Prostate gland (tissue), 2 donors: ENCODE results near the gene STX11. TPM values are rescaled to one million over a fixed set of nuclear protein-coding genes. Genes with fewer than 3 reads are reported as not detected.

Source experiments
- DNase-seq: peaks from one replicate; pipeline ENCODE4 v3.0.0-alpha.2; 2019; ENCODE audit warnings: low spot score
- H3K27ac ChIP-seq, 2 donors: fragments of 200-600 bp; sonication (generic); 2 replicates each; pipeline ENCODE4 v1.5.1; 2017 to 2019
- H3K27me3 ChIP-seq: fragments of 200-600 bp; sonication (generic); replicated peaks from 2 replicates; pipeline ENCODE4 v1.5.1; 2019; ENCODE audit not compliant: insufficient read depth
- H3K36me3 ChIP-seq, 2 donors: fragments of 200-600 bp; sonication (generic); 1 replicate in 1 of 2; 2 replicates in 1 of 2; pipeline versions ENCODE4 v1.5.1 to v1.8.1; 2017 to 2019
- H3K4me1 ChIP-seq: fragments of 200-600 bp; sonication (generic); replicated peaks from 2 replicates; pipeline ENCODE4 v1.5.1; 2019
- H3K4me3 ChIP-seq, 2 donors: fragments of 200-600 bp; sonication (generic); 2 replicates each; pipeline ENCODE4 v1.5.1; 2017 to 2019
- H3K9me3 ChIP-seq: fragments of 200-600 bp; sonication (generic); 2 replicates; pipeline ENCODE4 v1.5.1; 2017
- POLR2A ChIP-seq: fragments of 450-650 bp; IDR thresholded peaks from one replicate; pipeline ENCODE4 v1.6.1; 2016; ENCODE audit warnings: antibody characterized with exemption, mild to moderate bottlenecking
- WGBS: methylation state at CpG from one replicate; pipeline ENCODE4 v1.1.5; 2018; 5-methylcytosine and 5-hydroxymethylcytosine counted together
- intact Hi-C: fragments of 100-400 bp; cut with DNase I; formaldehyde crosslinking; loops from one replicate; pipeline ENCODE4 v1.14.2; 2022
- total RNA-seq, 2 donors: library from RNA; depleted of rRNA; stranded (reverse); fragments of >200 nt; gene quantifications; one replicate each; pipeline ENCODE4 v1.1.0, GENCODE V29; 2016

The STX11 gene
- total RNA-seq, 2 donors from 2014 or later = 1.4 to 8.0 TPM

DNA sequence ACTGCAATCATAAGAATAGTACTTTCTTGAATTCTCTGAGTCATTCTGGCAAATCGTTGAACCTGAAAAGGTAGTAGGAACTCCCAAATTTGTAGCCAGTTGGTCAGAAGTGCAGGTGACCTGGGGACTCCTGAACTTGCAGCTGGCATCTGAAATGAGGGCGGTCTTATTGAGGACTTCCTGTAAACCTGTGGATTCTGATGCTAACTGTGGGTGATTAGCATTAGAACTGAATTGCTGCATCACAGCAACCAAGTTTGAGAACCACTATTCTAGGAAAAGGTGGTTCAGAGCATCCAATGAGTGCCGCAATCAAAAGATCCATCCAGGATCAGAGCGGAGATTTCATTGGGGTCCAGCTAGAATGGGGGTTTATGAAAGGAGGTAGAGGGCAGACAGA is 84.6 kb downstream of the STX11 start:
- DNase-seq = no peak
- H3K36me3 ChIP-seq = no peaks in the 10 kb centered on the region
- no peak overlapping the region for H3K27ac ChIP-seq
- H3K4me3 ChIP-seq = no peak overlapping the region
- TF ChIP-seq POLR2A = no peak
- H3K4me1 ChIP-seq = no peaks in the 10 kb centered on the region
- no peaks in the 10 kb centered on the region for H3K9me3 ChIP-seq
- WGBS = 97% methylated on average over 4 of the region's 4 CpGs
- intact Hi-C loops = no loop called here
- H3K27me3 ChIP-seq = no peaks in the 10 kb centered on the region

Other genes with a start within 250 kb of the STX11 start
- 10 to 100 TPM; 13.2 to 25.8 TPM for gene PLAGL1, start 142.3 kb upstream of the STX11 start, total RNA-seq
- gene SF3B5, start 54.9 kb upstream of the STX11 start, total RNA-seq = 100 to 1,000 TPM; 198 to 212 TPM
- 100 to 1,000 TPM; 150 to 188 TPM for gene UTRN, start 134.8 kb downstream of the STX11 start, total RNA-seq